ENCODE data around the gene PTPRE. TPM values are rescaled to one million over a fixed set of nuclear protein-coding genes. Genes with fewer than 3 reads are reported as not detected.

Gene PTPRE
- total RNA-seq, 1 experiment from 2014 or later: 2.6 TPM

DNA sequence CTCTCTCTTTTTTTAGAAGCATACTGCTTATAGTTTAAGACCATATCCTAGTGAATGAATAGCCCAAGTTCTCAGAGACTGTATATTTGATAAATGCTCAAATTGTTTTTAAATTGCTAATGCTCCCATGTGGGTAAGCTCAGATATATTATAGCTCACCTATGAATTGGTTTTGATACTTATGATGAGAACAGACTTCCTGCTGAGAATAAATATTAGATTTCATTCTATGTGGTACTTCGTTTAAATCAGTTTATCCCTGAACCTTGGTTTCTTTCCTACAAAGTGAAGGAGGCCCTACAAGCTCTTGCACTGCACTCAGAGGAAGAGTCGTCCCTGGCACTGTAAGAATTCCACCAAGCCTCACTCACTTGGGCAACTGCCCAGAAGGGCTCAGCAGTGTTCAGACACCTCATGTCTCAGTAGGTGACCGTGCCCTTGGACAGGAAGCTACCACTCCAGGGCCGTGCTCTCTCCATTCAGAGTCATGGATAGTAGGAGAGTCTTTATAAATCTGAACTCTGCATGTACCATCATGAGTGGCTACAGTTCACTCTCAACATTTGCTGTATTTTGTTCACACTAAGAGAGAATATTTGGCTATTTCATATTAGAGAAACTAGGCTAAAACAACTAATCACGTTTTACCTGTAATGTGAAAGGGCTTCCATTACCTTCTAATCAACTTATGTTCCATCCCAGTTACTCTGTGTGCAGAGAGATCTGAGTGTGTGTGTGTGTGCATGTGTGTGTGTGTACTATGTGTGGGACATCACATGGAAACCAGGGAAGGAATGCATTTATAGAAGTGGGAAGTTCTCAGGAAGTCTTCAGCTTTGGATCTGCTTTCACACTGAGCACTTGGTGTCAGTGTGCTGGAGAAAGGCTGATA is 93.8 kb downstream of the PTPRE start:
- DNase-seq (ENCODE audit: low read depth): peak; percentile 62

DNA sequence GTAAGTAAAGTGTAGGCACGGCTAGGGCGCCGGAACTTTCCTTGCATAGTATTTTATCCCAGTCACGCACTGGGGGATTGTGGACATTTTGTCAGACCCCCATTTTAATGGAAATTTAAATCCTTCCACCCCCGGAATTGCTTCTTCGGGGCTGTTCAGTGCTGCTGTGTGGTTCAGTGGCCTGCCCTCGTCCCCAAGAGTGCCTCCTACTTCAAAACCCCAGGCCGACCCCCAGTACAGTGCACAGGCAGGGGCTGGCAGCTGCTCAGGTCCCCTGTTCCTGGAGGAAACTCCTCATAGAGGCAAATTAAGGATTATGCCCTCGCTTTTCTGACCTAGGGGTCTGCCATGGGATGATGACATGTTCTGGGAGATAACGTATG is 94.5 kb downstream of the PTPRE start:
- DNase-seq (ENCODE audit: low read depth): no peak

DNA sequence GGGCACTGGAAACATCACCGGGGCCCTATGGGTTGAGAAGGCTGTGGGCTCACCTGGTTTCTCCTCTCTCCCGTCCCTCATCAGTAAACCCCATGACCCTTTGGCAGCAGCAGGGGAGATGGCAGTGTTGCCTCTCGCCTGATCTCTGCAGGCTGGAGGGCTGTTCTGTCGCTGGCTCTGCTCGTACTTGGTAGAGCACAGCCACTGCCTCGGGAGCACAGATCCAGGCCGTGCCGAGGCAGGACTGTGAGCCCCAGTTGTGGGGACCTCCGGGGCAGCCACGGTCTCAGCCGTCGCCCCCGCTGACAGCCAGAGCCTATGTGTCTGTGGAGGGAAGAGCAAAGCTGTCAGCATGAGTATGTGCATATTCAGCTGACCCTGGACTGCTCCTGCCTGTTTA is 94.9 kb downstream of the PTPRE start:
- DNase-seq (ENCODE audit: low read depth): no peak

DNA sequence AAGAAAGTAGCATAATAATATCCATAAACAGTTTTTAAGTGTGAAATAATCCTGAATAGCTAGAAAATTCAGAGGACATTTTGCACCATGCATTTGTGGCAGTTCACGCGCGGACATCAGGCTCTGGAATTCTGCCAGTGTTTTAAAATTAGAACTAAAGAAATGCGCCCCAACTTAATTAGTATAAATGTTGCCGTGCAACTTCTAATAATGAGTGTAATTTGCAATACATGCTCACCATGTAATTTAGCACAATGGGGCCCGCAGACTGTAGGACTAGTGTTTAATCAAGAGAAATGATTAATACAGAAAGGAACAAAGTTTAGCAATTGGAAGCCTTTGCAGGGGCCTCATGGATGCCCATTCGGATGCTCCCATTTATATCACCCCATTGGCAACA is 96.6 kb downstream of the PTPRE start:
- no peak for DNase-seq (ENCODE audit: low read depth)

DNA sequence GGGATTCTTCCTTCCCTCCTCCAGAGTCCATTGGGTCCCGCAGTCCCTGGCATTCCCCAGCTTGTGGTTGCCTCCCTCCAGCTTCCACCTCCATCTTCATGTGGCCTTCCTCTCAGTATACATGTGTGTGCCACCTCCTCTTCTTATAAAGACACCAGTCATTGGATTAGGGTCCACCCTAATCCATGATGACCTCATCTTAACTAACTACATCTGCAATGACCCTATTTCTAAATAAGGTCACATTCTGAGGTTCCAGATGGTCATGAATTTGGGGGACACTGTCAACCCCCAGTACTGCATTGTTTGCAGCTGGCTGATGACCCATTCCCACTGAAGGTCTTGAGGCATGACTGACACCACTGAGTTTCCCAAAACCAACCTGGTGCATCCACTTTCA is 99.0 kb downstream of the PTPRE start:
- no peak for DNase-seq (ENCODE audit: low read depth)

DNA sequence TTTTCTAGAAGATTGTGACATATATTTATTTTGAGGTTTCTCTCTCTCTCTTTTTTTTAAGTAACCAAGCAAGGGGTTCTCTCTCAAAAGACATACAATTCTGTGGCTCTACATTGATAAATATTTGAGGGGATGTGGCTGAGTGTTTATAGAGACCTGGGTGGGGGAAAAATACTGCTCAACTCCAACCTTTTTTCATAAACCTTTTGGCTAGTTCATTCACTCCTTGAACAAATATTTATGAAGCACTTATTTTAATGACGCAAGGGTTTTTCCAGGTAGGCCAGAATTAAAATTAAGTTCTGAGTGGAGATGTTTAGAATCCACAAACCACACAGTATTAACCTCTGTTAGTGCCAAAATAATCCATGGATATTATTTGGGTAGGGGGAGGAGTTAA is 100.2 kb downstream of the PTPRE start:
- DNase-seq (ENCODE audit: low read depth): no peak

DNA sequence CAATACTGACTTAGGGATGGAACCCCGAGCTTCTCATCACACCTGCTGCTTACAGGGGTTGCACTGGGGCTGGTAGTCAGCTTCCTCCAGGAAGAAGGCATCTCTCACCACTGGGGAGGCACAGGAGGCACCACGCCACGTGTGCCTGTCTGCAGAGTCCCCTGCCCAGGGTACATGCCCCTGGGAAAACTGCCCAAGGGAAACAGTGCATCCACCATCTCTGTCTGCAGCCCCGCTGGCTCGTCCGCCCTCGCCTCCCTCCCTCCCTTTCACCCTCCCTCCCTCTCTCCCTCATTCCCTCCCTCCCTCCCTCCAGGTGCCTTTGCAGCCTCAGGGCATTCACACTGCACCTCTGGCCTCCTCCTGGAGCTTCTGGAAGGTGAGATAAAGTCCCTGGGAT is 101.1 kb downstream of the PTPRE start:
- no peak for DNase-seq (ENCODE audit: low read depth)

DNA sequence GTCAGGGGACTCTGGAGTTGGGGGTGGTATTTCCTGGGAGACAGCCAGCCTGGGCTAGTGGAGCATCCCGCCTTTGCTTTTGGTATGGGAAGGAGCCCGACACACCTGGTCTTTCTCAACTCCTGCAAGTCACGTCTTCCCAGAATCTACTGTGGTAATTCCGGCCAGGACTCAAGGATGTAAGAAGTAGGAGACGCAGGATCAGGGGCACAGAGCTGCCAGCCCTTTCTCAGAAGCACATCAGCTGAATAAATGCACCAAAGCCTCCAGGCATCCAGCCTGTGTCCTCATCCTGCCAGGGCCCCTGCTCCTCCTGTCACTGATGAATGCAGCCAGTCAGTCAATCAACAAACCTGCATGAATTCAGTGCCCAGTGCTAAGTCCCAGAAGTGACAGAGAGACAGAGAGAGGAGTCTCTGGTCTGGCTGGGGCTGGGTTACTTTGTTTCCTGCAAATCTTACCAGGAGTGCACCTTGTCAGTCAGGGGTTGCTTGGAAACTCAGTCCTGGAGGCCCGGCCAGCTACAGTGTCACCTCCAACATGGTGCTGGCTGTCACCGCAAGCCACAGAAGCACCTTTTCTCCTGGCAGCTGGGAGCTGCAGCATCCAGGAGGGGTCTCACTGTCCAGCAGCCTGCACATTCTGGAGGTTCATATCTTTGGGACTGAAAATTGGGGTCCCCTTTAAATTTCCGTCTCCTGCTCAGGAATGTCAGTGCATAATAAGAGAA is 101.8 kb downstream of the PTPRE start:
- no peak for DNase-seq (ENCODE audit: low read depth)

DNA sequence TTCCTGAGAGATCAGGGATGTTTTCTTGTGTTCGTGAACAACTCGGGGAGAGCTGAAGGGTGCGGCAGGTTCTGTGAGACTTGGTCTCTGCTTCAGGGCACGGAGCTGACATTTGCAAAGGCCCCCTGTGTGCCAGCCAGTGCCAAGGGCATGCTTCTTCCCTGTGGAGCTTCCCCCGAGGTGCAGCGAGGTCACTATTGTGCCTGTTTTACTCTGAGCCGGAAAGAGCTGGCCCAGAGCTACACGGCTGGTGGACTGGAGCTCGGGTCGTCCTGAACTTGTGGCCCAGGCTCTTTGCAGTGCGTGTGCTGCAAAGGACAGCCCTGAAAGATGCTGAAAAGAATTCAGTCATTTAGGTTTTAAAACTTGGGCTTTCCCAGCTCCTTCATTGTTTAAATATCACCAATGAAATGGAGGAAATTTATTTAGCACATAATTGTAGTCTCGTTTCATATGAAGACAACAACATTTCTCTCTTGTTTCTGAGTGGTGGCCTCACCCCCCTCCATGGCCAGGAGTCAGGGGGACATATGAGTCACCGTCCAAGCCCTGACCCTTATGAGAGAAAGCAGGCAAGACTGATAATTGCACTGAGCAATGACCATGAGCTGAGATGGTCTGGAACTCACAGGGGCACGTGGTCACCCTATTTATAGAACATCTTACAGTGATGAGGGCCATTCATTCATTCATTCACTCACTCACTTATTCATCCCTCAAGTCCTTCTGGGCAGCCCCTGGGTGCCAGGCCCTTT is 102.6 kb downstream of the PTPRE start:
- peak; percentile 13 for DNase-seq (ENCODE audit: low read depth)

DNA sequence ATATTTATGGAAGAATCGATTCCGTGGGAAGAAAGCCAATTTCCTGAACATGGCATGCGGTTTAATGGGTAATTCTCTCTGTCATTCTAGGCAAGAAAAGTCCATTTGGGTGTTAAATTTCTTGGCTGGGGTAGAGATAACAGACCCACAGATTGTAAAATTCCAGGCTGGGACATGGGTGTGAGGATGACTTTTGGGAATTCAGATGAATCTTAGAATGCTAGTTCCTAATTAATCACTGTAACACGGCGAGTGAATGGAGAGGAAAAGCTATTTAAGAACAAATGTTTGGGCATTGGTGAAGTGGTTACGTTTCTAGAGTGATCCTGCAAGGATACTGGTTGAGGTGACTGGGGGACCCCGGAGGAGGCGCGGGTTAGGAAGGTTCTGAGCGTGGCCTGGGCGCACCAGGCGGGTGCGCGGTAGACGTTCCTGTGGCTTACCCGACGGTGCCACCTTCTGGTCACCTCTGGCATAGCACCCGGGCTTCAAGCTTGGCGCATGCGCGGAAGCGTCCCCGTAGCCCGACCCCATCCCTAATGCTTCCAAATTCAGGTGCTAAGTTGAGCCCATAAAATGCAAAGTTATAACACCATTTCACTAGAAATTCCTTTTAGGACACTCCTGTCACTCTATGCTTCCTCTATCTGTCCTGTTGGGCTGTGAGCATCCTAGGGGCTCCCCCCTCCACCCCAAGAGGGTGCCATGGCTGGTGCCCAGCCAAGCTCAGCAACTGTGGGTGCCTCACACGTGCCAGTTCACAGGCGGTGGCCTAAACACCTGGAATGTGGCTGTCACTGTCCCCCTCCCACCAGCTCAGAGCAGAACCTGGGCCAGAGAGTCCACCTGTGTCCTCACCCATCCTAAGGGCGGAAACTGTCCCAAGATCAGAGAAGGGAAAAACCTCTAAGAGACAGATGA is 104.4 kb downstream of the PTPRE start:
- DNase-seq (ENCODE audit: low read depth): peak; percentile 71

DNA sequence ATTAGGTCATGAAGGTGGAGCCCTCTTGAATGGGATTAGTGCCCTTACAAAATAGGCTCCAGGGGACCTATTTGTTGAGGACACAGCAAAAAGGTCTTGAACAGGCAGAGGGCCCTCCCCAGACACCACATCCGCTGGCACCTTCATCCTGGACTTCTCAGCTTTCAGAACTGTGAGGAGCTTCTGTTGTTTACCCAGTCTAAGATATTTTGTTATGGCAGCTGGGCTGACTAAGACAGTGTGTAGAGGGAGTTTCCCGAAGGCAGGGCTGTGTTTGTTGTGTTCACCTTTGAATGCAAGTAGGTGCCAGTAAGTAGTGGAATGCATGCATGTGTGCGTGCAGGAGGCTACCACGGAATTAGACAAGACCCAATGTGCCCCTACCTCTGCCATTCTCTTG is 106.7 kb downstream of the PTPRE start:
- DNase-seq (ENCODE audit: low read depth): peak; percentile 10

DNA sequence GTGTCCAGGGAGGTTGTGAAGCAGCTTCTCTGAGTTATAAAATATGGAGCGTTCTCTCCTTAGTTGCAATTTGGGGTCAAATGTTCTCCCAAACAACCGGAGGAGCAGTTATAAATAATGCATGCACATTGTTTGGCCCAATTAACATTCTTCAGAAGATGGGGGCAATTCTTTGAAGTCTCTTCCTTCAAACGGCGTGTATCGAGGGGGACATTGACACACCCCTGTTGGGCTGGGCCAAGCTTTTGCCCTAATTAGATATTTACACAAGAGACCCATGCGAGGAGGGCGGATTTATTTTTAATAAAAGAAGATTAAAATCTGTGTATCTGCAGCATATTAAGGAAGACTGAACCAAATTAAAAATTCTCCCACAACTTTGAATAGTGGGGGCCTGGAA is 107.3 kb downstream of the PTPRE start:
- no peak for DNase-seq (ENCODE audit: low read depth)

DNA sequence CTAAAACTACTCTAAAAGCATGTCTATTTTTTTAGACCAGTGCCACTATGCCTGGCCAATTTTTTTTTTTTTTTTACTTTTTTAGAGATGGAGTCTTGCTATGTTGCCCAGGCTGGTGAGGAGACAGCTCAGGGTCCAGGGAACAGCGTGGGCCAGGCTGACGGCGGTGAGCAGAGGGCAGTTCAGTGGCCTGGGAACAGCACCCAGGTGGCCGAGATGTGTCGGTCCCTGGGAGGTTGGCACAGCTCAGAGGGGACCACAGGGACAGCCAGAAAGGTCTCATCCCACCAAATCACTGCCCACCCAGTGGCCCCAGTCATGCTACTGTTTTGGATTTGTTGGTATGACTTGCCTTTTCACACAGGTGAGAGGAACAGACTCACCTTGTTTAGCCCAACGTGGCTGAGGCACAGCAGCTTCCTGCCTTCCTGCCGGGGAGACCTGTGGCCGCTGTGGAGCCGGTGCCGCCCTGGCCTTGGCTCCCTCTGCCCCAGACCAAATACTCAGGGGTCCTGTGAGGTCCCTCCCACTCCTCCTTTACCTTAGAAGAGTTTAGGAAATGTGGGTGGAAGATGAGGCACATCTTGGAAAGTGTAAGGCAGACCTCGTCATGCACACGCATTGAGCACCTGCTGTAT is 109.6 kb downstream of the PTPRE start:
- no peak for DNase-seq (ENCODE audit: low read depth)

DNA sequence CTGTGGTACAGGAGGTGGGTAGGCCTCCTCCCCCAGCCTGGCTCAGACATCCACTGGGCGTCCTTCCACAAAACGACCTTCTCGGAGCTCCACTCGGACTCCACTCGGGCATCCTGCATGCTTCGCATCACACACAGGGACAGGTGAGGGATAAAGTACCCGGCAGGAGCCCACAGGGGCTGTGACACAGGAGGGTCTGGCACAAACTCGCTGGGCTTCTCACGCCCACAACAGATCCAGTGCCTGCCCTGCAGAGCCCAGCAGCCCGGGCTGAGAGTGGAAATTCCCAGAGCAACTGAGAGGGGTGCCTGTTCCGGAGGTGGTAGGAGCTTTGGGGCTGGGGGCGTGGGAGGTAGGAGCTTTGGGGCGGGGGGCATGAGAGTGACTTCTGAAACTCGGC is 110.9 kb downstream of the PTPRE start:
- no peak for DNase-seq (ENCODE audit: low read depth)

DNA sequence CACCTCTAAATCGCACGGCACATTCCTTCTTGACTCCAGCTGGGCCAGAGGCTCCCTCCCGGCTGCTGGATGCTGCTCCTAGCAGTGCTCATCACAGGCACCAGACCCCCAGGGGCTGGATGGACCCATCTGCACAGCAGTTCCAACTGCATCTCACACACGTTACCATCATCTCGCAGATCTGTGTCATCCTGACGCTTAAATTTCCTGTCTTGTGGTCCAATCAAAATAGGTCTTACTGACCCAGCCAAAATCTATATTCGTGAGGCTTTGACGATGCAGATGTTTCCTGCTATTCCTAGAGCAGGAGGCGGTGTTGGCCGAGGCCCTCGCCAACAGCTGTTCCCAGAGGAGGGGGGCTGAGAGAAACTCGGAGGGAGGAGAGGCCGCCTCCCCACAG is 111.3 kb downstream of the PTPRE start:
- no peak for DNase-seq (ENCODE audit: low read depth)

DNA sequence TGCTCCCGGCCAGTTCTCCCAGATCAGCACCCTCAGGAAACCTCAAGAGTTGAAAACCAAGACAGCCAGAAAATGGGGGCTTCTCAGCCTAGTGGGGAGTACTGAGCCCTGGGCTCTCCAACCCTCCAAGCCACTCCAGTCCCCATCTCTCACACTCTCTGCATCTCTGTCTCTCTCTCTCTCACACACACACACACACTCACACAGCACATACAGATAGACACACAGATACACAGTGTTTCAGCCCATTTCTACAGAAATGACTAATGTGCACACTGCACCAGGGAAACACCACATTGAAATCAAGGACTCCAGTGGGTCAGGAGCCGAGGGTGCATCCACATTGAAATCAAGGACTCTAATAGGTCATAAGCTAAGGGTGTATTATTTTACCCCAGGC is 111.8 kb downstream of the PTPRE start:
- no peak for DNase-seq (ENCODE audit: low read depth)

DNA sequence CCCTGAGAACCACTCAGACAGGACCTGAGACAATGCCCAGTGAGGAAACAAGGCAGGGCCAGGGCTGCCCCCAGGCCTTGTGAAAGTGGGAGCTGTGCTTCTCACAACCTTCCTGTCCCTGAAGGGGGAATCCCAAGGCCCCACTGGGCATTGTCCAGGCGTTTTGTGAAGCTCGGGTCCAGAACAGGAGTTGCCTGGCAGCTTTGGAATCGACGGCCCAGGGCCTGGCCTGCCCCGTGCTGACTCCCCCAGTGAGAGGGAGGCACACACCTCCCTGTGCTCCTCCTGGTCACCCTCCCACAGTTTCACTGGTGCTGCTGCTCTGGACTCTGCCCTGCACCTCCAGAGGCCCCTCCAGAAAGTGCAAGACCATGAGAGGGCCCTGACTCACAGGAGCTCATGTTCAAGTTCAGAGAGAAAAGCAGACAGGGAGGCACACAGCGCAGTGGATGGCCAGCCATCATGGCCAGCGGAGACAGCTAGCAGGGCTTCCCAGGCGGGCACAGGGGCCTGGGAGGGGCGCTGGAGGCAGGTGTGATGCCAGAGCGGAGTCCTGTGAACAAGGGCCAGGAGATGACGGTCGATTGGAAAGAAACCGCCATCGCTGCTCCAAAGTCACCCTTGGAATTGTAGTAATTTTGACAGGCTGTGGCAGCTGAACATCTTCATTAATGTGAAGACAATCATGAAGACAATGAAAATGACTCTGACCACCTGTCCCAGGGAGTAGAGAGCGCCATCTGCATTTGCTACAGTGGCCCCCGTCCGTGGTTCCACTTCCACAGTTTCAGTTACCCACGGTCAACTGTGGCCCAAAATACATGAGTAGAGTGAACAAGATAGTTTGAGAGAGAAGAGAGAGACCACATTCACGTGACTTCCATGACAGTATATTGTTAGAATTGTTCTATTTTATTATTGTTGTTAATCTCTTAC is 115.6 kb downstream of the PTPRE start:
- DNase-seq (ENCODE audit: low read depth): no peak

DNA sequence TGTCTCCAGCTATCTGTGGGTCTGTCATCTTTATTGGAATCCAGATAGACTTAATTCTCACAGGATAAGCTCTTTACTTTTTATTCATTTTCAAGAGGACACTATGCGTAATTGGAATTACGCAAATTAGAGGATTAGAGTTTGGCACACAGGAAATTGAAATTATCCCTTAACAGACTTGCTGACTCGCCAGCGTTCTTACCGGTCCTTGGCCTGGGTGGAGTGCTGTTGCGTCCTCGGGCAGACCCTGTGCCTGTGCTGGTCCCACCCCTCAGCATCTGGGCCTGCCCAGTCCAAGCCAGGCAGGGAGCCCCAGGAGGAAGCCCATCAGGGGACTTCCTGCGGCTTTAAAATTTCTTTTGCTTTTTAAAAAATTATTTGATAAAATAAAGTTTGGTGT is 117.5 kb downstream of the PTPRE start:
- DNase-seq (ENCODE audit: low read depth): no peak

DNA sequence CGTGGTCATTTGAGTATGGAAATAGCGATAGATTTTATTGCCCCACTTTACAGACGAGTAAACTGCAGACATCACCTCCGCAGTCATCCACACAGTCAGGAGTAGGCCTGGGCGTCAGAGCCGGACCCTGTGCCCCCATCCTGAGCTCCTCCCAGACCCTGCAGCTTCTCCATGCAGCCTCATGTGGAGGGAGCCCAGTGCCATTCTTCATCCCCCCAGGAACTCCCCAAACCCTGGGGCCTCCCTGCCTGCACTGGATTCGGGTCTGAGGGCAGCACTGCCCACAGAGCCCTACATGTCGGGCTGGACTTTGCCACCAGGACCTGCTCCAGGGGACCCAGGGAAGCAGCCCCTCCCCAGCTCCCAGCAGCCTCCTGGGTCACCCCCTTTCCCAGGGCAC is 118.5 kb downstream of the PTPRE start:
- no peak for DNase-seq (ENCODE audit: low read depth)

DNA sequence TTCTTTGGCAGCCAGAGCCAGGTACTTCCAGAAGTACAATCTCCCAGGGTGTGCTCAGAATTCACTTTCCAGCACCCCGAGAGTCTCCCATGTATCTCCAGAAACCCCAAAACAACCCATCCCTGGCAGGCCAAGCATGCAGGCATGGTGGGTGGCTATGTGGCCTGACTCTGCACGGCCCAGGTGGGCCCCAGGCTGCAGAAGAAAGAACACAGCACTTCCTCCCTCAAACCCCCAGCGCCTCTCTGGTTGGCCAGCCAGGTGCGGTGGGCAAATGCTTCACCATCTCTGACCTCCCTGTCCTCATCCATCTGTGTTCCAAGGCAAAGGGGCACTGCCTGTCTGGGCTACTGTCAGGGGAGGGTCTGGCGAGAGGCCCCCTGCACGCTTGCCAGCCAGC is 119.0 kb downstream of the PTPRE start:
- no peak for DNase-seq (ENCODE audit: low read depth)
